HepG2 (cell line): ENCODE results near the gene ITIH2.

Experiments
- ELF3 ChIP-seq: IDR thresholded peaks from 2 replicates; pipeline ENCODE4 v1.6.1; 2016; ENCODE audit warnings: missing genetic modification reagents, missing compliant biosample characterization
- GATAD2A ChIP-seq: IDR thresholded peaks from 2 replicates; pipeline ENCODE4 v1.6.1; 2016
- KDM1A ChIP-seq: IDR thresholded peaks from 2 replicates; pipeline ENCODE4 v1.6.1; 2016; ENCODE audit warnings: missing compliant biosample characterization
- POLR2AphosphoS5 ChIP-seq: IDR thresholded peaks from 2 replicates; pipeline ENCODE4 v1.6.1; 2012; ENCODE audit warnings: low read depth, low read length
- RARG ChIP-seq: sonication (generic); formaldehyde crosslinking; IDR thresholded peaks from 2 replicates; pipeline ENCODE4 v1.4.0; 2020; ENCODE audit warnings: low read depth, mild to moderate bottlenecking, missing genetic modification reagents
- SUZ12 ChIP-seq: fragments of 150-350 bp; IDR thresholded peaks from 2 replicates; pipeline ENCODE4 v1.6.1; 2014; ENCODE audit warnings: low read depth, low read length
- TP53 ChIP-seq: sonication (generic); formaldehyde crosslinking; conservative IDR thresholded peaks from 2 replicates; pipeline ENCODE4 v1.4.0; 2020; ENCODE audit warnings: missing genetic modification reagents
- ZNF224 ChIP-seq: sonication (generic); formaldehyde crosslinking; IDR thresholded peaks from 2 replicates; pipeline ENCODE4 v1.5.0; 2020; ENCODE audit warnings: mild to moderate bottlenecking, missing genetic modification reagents
- ZNF33A ChIP-seq: sonication (generic); formaldehyde crosslinking; IDR thresholded peaks from 2 replicates; pipeline ENCODE4 v1.5.1; 2020; ENCODE audit warnings: missing genetic modification reagents, mild to moderate bottlenecking, moderate library complexity, borderline replicate concordance
- ZSCAN12 ChIP-seq: sonication (generic); formaldehyde crosslinking; IDR thresholded peaks from 2 replicates; pipeline ENCODE4 v1.9.0; 2021; ENCODE audit warnings: mild to moderate bottlenecking, missing genetic modification reagents
- TF ChIP-seq, protein P1 (sequence below): sonication (generic); formaldehyde crosslinking; IDR thresholded peaks from 2 replicates; pipeline ENCODE4 v1.5.0; 2020; ENCODE audit warnings: mild to moderate bottlenecking, missing genetic modification reagents, moderate library complexity

DNA sequence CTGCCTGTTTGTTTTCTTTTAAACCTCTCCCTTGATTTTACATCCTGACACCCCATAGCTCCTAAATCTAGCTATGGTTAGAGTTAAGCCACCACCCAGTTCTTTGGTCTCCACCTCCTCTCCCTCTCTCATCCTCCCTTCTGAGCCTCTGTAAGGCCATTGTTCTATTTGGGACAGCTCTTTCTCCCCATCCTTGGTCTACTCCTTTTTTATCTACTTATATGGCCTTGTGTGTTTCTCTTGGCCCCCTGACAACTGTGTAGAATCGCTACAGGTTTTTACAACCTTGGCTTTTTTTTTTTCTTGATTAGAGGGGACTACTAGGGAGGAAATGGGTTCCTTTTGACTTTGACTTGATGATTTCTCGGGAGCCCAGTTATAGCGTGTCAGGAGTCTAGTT lies 33.0 kb upstream of the ITIH2 start:
- TF ChIP-seq, protein P1, sequence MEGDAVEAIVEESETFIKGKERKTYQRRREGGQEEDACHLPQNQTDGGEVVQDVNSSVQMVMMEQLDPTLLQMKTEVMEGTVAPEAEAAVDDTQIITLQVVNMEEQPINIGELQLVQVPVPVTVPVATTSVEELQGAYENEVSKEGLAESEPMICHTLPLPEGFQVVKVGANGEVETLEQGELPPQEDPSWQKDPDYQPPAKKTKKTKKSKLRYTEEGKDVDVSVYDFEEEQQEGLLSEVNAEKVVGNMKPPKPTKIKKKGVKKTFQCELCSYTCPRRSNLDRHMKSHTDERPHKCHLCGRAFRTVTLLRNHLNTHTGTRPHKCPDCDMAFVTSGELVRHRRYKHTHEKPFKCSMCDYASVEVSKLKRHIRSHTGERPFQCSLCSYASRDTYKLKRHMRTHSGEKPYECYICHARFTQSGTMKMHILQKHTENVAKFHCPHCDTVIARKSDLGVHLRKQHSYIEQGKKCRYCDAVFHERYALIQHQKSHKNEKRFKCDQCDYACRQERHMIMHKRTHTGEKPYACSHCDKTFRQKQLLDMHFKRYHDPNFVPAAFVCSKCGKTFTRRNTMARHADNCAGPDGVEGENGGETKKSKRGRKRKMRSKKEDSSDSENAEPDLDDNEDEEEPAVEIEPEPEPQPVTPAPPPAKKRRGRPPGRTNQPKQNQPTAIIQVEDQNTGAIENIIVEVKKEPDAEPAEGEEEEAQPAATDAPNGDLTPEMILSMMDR (CRISPR knock-in tag): no peak
- no peak for TF ChIP-seq ZNF33A (CRISPR knock-in tag)
- TF ChIP-seq GATAD2A (CRISPR knock-in tag): no peak
- TF ChIP-seq ELF3 (CRISPR knock-in tag): no peak
- TF ChIP-seq KDM1A (CRISPR knock-in tag): no peak
- no peak for TF ChIP-seq ZNF224 (CRISPR knock-in tag)
- no peak for TF ChIP-seq POLR2AphosphoS5
- TF ChIP-seq TP53: no peak
- no peak for TF ChIP-seq ZSCAN12 (CRISPR knock-in tag)
- no peak for TF ChIP-seq SUZ12
- no peak for TF ChIP-seq RARG (CRISPR knock-in tag)
